HG03439 (cell line): ENCODE results near the gene CAP2.
"Not testable (repeated sequence)": the region's sequence is repeated elsewhere in the genome, so short reads cannot be mapped to it uniquely, and the experiment has no call there.

Experiments
- ATAC-seq: cut with Tn5 transposase; IDR thresholded peaks from one replicate; pipeline ENCODE4 v1.9.1; 2021; ENCODE audit warnings: mild to moderate bottlenecking, moderate library complexity; ENCODE audit not compliant: unreplicated experiment

CAP2 gene

DNA sequence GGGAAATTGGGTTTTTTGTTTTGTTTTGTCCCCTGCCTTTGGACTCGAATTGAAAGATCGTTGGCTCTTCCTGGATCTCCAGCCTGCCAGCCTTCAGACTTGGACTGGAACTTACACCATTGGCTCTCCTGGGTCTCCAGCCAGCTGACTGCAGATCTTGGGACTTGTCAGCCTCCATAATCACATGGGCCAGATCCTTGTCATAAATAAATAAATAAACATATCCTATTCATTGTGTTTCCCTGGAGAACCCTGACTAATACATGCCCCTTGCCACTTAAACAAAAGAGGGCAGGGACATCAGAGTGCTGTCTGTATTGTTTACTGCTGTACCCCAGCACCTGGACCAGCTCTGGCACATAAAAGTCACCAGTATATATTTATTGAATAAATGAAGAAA lies 101.5 kb downstream of the CAP2 start:
- ATAC-seq: no peak

DNA sequence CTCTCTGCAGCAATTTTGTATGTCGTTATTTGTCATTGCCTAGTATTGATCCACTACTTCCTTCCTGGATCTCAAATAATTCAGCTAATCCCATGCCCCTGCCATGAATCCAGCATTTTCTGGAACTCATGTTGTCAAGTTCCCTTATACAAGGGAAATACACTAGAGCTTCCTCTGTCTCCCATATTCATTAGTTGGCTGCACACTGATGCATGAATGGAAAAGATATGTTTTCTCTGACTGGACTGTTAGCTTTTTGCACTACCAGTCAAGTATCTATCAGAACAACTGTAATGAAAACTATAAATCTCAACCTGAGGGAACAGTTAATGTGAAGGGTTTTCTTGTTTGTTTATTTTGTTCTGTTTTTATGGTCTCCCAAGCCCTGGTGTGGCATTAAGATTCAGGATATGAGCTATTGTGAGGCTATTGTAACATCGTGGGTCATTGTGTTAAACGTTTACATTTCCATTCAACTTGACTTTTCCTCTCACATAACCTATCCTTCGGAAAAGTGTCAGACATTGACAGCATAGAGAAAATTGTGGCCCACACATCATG lies 104.2 kb downstream of the CAP2 start:
- ATAC-seq: no peak

DNA sequence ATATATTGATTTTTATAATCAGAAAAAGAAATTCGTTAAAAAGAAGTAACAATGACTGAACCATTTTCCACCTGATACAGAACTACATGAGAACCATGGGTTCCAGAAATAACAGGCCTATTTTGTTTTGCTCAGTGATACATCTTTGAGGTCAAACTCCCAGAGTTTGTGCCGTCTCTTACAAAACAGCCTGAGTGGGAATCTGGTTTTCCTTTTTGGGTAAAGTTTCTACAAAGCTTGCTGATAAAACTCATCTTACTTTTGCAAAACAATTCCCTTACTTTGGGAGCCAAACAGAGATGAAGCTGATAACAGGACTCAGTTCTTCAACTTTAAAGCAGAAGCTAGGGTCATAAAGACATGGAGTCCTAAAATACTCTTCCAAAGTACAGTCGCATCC lies 108.0 kb downstream of the CAP2 start:
- no peak for ATAC-seq

DNA sequence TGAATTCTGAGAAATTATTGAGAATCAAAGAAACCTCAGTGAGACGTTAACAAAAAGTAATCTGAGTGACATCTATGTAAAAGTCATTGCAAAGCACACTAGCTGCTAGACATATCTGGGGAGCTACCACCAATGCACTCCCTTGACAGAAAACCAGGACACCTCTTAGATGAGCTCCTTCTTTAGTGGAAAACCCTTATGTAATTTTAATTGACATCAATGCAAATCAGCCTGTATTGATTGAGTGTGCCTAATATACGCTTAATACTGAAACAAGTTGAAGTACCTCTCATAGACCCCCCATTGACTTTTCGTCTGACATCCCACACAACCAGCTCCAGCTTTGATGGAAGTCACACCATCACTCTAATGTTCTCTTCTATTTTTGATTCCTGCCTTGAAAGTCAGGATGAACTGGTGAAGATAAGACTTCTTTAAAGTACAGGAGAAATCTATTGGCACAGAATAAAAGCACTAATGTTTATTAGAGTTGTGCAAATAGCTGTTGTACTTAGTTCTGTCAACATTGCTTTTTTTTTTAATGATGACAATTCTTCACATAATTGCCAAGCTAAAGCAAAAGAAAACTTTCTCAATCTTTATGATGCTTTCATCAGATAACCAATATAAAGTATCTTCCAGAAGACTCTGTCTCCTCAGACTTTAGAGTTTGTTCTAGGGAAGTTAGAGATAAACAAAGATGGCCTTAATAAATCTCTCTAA lies 108.7 kb downstream of the CAP2 start:
- ATAC-seq: no peak

DNA sequence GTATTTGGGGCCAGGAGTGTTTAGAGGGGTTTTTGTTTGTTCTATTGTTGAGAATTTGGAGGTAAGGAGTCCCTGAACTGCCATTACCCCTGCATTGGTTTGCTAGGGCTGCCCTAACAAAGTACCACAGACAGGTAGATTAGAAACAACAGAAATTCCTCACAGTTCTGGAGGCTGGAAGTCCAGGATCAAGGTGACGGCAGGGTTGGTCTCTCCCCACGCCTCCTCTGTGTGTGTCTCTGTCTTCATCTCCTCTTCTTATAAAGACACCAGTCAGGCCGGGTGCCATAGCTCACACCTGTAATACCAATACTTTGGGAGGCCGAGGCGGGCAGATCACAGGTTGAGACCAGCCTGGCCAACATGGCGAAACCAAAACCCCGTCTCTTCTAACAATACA lies 109.7 kb downstream of the CAP2 start:
- ATAC-seq: no peak

DNA sequence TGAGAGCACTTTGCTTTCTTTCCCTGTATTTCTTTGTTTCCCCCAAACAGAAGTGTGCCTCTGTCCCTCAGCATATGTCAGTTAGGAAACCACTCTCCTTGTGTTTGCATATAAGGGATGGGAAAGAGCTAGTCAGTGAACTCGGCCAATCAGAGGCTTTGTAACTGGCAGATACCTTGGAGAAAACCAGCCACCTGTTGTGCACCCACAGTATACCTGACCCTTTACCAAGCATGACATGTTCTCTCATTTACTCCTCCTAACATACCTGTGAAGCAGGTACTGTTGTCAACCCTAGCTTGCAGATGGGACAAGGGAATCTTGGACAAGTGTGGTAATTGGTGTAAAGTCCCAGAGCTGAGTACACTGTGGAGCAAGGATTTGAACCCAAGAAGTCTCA lies 110.6 kb downstream of the CAP2 start:
- no peak for ATAC-seq

DNA sequence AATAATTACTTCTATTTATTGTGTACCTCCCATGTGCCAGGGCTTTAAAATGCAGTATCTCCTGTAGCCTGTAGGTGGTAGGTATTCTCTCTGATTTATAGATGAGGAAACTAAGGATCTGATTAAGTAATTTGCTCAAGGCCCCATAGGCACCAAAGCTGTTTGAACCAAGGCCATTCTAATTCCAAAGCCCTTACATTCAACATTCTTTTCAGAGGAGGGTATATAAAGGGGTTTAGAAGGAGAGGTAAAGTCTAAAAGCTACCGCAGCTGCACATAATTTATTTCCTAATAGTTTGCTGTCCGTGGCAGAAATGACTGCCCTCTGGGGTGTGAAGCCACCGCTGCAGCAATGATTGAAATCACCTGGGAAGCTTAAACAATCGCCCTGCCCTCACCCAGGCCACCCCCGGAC lies 111.7 kb downstream of the CAP2 start:
- ATAC-seq: no peak

DNA sequence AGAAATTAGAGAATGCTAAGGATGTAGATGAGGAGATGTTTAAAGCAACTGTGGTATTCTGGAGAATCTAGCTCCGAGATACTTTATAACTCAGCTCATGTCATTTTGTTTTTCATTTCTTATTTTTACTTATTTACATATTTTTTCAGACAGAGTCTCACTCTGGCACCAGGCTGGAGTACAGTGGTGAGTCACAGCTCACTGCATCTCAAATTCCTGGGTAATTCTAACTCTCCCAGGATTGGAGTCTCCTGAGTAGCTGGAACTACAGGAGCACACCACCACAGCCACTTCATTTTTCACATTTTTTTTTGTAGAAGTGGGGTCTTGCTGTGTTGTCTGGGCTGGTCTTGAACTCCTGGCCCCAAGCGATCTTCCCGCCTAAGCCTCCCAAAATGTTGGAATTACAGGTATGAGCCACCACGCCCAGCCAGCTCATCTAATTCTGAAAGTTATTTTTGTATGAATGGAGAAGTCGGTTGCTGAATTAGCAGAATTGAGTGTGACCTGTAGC lies 112.4 kb downstream of the CAP2 start:
- ATAC-seq: no peak

DNA sequence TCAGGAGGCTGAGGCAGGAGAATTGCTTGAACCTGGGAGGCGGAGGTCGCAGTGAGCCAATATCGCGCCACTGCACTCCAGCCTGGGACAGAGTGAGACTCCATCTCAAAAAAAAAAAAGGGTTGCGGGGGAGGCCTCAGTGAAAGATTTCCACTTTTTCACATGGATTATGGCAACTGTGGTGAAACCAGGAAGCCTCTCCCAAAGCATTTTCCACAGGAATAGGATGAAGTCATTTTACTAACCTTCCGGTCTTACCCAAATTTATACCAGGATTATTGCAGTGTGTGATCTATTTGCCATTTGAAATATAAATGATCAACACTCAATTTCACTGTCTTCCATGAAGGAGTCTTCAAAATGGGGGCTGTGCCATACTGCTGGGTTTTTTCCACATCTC lies 113.1 kb downstream of the CAP2 start:
- ATAC-seq: no peak

DNA sequence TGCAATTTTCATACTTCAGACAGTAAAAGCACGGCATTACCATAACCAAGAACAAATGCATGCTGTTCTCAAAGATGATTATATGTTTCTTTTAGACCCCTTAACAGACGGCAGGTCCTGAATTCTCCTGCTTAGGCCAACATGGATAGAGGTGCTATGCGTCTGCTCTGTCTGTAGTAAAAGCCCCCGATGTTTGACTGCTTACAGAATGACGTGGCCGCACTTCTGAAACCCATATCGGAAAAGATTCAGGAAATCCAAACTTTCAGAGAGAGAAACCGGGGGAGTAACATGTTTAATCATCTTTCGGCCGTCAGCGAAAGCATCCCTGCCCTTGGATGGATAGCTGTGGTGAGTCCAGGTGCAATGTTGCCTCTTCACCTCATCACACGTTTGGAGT lies 113.6 kb downstream of the CAP2 start:
- ATAC-seq: no peak

DNA sequence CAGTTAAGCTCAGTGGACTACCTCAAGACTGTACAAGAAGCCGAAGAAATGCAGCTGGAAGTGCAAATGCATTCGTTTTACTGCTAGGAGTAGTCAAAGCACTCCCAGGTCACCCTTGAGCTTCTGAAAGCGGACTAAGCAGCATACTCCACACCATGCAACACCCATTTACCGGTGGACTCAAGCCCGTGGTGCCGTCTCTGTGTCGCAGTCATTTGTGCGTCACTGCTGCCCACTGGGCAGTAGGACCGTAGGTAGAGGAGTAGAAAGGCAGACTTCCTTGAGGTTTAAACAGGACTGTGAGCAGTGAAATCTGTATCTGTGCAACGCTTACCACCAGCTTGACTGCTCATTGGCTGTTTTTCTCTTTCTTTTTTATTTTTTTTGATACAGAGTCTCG lies 117.7 kb downstream of the CAP2 start:
- ATAC-seq: no peak

DNA sequence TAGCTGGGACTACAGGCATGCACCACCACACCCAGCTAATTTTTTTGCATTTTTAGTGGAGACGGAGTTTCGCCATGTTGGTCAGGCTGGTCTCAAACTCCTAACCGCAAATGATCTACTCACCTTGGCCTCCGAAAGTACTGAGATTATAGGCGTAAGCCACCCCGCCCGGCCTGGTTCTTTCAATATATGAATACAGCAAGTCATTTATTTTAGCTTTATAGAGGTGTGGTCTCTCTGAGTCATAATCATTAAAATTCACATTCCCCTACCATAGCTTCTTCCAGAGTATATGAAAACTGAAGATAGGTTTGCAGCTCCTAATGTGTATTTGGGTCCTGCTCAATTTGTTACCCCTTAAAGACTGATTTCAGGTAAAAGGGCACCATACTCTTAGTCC lies 118.2 kb downstream of the CAP2 start:
- ATAC-seq: no peak

DNA sequence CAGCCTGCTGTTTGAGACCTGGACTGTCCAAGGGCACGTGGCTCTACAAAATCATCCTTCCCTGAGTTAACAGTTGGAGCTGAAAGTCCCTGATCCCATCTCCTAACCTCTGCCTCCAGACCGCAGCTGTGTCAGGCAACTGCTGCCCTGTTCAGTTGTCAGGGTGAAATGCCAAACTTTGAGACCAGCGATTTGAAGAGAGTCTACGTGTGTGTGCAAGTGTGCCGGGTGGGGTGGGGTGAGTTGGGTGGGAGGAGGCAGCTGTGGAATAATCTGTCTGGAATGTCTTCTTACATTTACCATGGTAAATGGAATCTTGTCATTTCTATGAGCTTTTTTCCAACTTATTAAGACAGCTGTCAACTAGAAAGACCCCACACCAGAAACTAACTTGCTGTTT lies 125.7 kb downstream of the CAP2 start:
- no peak for ATAC-seq

DNA sequence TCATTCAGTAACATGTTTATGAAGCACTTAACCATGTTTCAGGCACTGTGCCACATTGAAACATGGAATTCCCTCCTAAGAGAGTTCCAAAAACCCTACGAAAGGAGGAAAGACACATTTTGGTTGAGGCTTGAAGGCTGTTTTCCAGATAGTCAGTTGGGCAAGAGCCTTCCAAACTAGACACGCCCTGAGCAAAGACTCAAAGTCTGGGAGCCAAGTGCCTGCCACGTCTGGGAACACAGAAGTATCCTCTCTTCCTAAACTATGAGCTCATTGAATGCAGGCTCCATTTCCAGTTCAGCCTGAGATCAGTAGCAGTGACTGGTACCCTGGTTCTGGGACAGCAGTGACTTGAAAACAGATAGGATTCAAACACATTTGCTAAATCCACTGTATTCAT lies 132.2 kb downstream of the CAP2 start:
- no peak for ATAC-seq

DNA sequence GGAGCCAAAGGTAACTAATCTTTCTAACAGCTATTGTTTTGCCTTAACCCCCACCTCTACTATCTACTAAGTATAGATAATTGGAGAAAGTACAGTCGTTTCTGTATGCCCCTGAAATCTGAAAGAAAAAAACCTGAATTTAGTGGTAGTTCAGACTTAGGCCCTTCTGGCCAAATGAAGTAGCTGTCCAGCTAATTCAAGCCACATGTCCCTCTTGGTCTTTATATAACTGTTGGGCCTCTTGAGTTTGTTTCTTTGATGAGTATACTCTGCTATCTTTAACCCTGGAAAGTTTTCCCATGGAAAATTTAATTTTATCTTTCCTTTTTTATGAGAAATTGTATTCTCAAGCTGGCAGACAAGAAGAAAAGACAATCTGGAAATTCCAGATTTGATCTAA lies 133.7 kb downstream of the CAP2 start:
- no peak for ATAC-seq

DNA sequence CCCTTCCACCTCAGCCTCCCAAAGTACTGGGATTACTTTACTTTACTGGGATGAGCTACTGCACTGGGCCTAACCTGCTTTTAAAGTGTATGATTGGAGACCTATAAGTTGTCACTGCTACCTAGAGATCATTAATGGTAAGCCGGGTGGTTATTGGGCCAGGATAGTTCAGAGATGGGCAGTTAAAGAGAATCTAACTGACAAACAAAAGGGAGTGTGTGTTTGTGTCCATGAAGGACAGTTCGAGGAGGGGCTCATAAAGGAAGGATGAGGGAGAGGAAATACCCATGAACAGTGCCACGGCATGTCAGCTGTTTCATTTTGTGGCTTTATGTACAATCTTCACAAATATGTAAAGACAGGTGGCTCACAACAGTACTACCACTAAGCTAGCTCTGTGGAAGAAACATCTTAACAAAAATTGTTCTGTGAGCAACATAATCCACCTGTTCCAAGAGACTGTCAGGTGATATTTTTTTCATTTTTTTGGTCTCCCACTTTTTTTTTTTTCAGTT lies 137.0 kb downstream of the CAP2 start:
- no peak for ATAC-seq

DNA sequence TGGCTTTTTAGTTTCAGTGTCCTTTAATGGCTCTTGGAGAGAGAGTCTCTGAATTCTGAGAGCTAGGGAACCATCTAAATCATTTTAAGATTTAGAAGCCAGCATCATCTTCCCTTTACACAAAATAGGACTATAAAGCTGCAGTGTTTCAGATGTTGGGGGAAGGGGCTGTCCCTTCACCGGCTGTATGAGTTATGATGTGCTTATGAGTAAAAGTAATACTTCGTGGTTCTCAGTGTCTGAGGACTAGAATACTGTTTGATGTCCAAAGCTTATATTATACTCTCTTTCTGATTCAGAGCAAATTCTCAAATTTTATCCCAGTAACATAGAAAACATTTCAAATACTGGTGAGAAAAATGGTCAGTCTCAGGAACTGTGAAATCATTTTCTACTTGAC lies 143.2 kb downstream of the CAP2 start:
- no peak for ATAC-seq

DNA sequence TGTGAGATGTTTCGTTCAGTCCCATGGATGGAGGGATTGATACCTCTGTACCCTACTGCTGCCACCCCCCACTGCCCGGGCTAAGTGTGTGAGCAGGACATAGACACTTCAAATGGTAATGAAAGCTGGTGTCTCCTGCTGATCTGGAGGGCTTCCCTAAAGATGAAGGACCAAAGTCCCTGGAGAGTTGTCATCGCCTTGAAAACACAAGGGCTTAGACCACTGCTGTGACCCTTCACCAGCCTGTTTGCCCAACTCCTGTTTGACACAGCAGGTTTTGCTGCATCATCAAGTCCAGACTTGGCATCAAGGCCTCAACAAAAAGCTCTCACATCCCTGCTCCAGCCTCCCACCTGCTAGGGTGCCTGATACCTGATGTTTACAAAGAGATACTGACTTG lies 148.8 kb downstream of the CAP2 start:
- ATAC-seq: no peak

DNA sequence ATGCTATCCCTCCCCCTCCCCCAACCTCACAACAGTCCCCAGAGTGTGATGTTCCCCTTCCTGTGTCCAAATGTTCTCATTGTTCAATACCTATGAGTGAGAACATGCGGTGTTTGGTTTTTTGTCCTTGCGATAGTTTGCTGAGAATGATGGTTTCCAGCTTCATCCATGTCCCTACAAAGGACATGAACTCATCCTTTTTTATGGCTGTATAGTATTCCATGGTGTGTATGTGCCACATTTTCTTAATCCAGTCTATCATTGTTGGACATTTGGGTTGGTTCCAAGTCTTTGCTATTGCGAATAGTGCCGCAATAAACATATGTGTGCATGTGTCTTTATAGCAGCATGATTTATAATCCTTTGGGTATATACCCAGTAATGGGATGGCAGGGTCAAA lies 152.3 kb downstream of the CAP2 start:
- ATAC-seq: not testable (repeated sequence)

DNA sequence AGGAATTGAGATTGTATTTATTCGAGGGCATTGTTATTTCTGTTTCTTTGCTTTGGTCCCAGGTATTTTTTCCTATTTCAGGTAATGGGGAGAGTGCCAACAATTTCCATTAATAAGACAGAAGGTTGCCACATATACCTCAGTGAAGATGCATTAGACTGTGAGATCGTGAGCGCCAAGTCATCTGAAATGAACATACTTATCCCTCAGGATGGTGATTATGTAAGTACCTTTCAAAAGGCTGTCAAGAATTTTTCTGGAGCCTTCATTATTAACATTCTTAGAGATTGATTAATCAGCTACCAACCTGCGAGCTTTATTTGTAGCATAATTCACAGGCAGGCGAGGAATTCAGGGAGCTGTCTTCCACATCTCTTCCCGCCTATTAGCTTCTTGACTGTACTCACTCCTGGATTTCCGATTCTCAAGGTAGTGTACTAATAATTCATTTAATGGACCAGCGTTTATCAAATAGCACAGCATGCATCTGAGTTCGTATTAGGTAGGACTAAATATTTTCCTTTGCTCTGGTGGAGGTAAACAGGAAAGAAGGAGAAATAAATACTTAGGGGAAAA lies 158.1 kb downstream of the CAP2 start:
- no peak for ATAC-seq

DNA sequence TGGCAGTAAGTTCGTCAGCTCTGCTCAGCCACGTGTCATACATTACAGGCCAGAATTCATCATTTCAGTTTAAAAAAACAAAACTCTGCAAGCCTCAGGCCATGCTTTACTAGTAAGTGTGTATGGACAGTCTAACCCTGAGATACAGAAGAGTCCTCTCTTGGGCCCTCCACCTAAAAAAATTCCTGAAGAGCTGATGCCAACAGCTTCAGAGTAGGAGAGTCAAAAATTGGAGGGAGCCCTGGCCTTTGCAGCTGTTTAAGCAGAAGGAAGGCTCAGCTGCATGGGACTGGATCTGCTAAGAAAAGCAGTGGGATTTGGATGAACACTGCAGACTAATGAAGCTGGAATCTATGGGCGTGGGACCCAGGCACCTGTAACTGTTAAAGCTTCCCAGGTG lies 159.5 kb downstream of the CAP2 start:
- ATAC-seq: no peak

DNA sequence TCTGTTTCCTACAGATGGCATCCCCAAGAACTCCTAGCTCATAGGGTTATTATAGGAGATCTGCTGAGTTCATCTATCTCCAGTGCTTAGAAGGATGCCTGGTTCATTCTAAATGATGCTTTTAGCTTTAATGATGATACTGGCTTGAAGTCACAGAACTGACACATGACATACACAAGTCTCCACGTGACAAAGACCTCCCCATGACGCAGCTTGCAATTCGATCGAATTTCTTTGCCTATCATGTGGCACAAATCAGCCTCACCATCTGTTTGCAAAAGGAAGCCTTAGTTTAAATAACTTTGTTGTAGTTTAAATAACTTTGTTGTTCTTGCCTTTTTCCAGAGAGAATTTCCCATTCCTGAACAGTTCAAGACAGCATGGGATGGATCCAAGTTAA lies 162.6 kb downstream of the CAP2 start:
- ATAC-seq: no peak
